Coronary artery (tissue), 2 donors: ENCODE results near the gene MAPK1.
A peak's percentile ranks its signal among the peaks of the same experiment; 100 is the strongest.
"Not testable (repeated sequence)": the region's sequence is repeated elsewhere in the genome, so short reads cannot be mapped to it uniquely, and the experiment has no call there.

Source experiments
- DNase-seq: peaks from one replicate; pipeline ENCODE4 v3.0.0-alpha.2; 2017; ENCODE audit warnings: low spot score
- H3K27ac ChIP-seq, 2 donors: fragments of 200-600 bp; sonication (generic); one replicate each; pipeline ENCODE4 v1.5.1; 2016 to 2019
- H3K4me3 ChIP-seq: fragments of 200-600 bp; sonication (generic); 2 replicates; pipeline ENCODE4 v1.5.1; 2016; ENCODE audit warnings: mild to moderate bottlenecking, moderate library complexity
- CTCF ChIP-seq: fragments of 200-600 bp; sonication (generic); IDR thresholded peaks from one replicate; pipeline ENCODE4 v1.5.1; 2019; ENCODE audit warnings: antibody characterized with exemption

The MAPK1 gene

GRCh38 chr22:21758091-21758864, 109.2 kb downstream of the MAPK1 start:
- H3K4me3 ChIP-seq = no peak overlapping the region
- no peak for TF ChIP-seq CTCF
- DNase-seq = no peak
- no peak overlapping the region for H3K27ac ChIP-seq

- no peak for TF ChIP-seq CTCF
- DNase-seq = no peak
- Histone ChIP-seq H3K27ac (no peak overlapping the region), H3K4me3 (no peak overlapping the region)
Measured at GRCh38 chr22:21755851-21756284, 111.6 kb downstream of the MAPK1 start.

DNA sequence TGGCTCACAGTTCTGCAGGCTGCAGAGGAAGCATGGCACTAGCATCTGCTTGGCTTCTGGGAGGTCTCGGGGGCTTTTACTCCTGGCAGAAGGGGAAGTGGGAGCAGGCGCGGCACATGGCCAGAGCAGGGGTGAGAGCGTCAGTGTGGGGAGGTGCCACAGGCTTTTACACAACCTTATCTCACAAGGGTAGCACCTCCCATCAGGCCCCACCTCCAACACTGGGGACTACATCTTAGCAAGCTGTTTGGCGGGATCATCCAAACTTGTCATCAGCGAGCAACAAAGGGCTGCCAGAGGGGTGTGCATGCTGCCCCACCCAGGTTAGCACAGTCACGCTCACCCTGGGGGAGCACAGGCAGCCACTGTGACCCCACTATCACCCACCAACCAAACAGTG, 112.9 kb downstream of the MAPK1 start:
- TF ChIP-seq CTCF = no peak
- peak overlapping the region in 1 of 2 donors; percentile 11 for H3K27ac ChIP-seq
- DNase-seq = no peak
- peak overlapping the region; percentile 36 for H3K4me3 ChIP-seq

GRCh38 chr22:21753374-21754111, 113.9 kb downstream of the MAPK1 start:
- H3K27ac ChIP-seq = no peak overlapping the region
- no peak for DNase-seq
- no peak overlapping the region for H3K4me3 ChIP-seq
- no peak for TF ChIP-seq CTCF

- H3K4me3 ChIP-seq = no peak overlapping the region
- H3K27ac ChIP-seq = no peak overlapping the region
- no peak for DNase-seq
- no peak for TF ChIP-seq CTCF
Measured at GRCh38 chr22:21752276-21752675, 115.2 kb downstream of the MAPK1 start.

DNA sequence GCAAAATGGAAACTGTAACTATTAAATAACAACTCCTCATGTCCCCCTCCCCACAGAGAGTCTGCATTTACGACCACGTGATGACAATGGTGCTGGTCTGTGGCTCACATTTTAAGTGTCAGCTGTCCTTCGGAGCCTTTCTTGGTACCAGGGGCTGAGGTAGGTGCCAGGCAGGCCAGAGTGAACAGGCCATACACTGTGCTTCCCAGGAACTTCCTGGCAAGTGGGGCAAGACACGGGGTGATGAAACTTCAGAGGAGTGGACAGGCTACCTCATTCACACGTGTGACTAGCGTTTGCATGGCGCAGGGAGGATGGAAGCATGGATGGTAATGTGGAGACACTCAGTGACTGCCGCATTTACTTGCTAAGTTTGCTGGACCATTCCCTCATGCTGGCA, 121.5 kb downstream of the MAPK1 start:
- no peak overlapping the region for H3K4me3 ChIP-seq
- TF ChIP-seq CTCF = no peak
- H3K27ac ChIP-seq = no peak overlapping the region
- DNase-seq = no peak

DNA sequence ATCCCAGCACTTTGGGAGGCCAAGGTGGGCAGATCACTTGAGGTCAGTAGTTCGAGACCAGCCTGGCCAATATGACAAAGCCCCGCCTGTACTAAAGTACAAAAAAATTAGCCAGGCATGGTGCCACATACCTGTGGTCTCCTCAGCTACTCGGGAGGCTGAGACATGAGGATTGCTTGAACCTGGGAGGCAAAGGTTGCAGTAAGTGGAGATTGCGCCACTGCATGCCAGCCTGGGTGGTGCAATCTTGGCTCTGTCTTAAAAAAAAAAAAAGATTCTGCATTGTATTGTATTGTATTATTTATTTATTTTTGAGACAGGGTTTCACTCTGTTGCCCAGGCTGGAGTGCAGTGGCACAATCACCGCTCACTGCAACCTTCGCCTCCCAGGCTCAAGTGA, 122.5 kb downstream of the MAPK1 start:
- not testable (repeated sequence) for H3K27ac ChIP-seq, DNase-seq, H3K4me3 ChIP-seq
